Calu3 (cell line): ENCODE results near the gene PER1. TPM values are rescaled to one million over a fixed set of nuclear protein-coding genes. Genes with fewer than 3 reads are reported as not detected.

Source experiments
- BruUV-seq: library from RNA; stranded (reverse); fragments of 400-500 nt; replicated peaks from 2 replicates; lab custom pipeline; 2021; lab: Mats Ljungman, UMichigan
- CTCF ChIA-PET: fragments of 300-600 bp; sonication (Branson Sonifier 250); formaldehyde crosslinking; loops from one replicate; lab custom pipeline; 2022; ENCODE audit warnings: antibody characterized with exemption; lab: Charles Lee
- DNase-seq: peaks from one replicate; pipeline ENCODE4 v3.0.0; 2022
- H3K27ac Mint-ChIP-seq: one replicate; pipeline ENCODE4 v1.8.0; 2022; ENCODE audit warnings: mixed read lengths; ENCODE audit not compliant: unreplicated experiment
- H3K27me3 Mint-ChIP-seq: one replicate; pipeline ENCODE4 v1.8.0; 2022; ENCODE audit warnings: mixed read lengths; ENCODE audit not compliant: unreplicated experiment
- H3K36me3 Mint-ChIP-seq: one replicate; pipeline ENCODE4 v1.8.0; 2022; ENCODE audit warnings: mild to moderate bottlenecking, moderate library complexity, mixed read lengths; ENCODE audit not compliant: insufficient read depth, unreplicated experiment
- H3K4me1 Mint-ChIP-seq: one replicate; pipeline ENCODE4 v1.8.0; 2022; ENCODE audit warnings: mild to moderate bottlenecking, low read depth, mixed read lengths; ENCODE audit not compliant: unreplicated experiment
- H3K4me3 Mint-ChIP-seq: one replicate; pipeline ENCODE4 v1.8.0; 2022; ENCODE audit warnings: mild to moderate bottlenecking, low read depth, moderate library complexity, mixed read lengths; ENCODE audit not compliant: unreplicated experiment
- H3K9me3 Mint-ChIP-seq: one replicate; pipeline ENCODE4 v1.8.0; 2022; ENCODE audit warnings: low read depth, mixed read lengths; ENCODE audit not compliant: unreplicated experiment
- CTCF ChIP-seq: fragments of 200-600 bp; IDR thresholded peaks from one replicate; pipeline ENCODE4 v1.8.0; 2022; ENCODE audit warnings: antibody characterized with exemption; ENCODE audit not compliant: unreplicated experiment
- intact Hi-C: fragments of 100-400 bp; cut with micrococcal nuclease; formaldehyde crosslinking; loops from one replicate; pipeline ENCODE4 v1.10.0; 2022; ENCODE audit not compliant: unreplicated experiment
- total RNA-seq: library from RNA; stranded (reverse); gene quantifications from 2 replicates; pipeline ENCODE4 v1.2.3, GENCODE V29; 2022

PER1 gene
- total RNA-seq, 1 experiment from 2014 or later = 16.1 TPM

DNA sequence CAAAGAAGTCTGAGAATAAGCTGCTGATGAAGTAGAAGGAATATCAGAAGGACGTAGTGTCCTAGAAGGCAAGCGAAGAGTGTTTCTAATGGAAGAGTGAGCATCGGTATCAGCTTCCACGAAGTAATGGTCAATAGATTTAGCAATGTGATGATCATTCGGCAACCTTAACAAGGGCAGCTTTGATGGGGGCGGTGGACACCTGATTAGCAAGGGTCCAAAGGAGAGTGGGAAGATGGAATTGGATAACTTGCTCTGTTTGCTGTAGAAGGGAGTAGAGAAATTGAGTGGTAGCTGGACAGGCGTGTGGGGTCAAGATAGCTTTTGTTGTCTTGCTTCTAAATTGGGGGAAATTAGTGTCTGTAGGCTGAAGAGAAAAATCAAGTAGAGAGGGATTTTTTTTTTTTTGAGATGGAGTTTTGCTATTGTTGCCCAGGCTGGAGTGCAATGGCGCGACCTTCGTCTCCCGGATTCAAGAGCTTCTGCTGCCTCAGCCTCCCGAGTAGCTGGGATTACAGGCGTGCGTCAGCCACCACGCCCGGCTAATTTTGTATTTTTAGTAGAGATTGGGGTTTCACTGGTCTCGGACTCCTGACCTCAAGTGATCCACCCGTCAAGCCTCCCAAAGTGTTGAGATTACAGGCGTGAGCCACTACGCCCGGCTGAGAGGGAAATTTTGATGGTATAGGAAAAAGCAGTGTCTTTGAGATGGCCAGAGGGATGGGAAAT is 14.4 kb downstream of the PER1 start:
- Mint-ChIP-seq H3K27me3 (no peaks in the 10 kb centered on the region), H3K9me3 (no peaks in the 10 kb centered on the region), H3K27ac (no peak overlapping the region), H3K4me1 (no peaks in the 10 kb centered on the region), H3K36me3 (peaks cover 7% of the 10 kb centered on the region), H3K4me3 (no peak overlapping the region)
- TF ChIP-seq CTCF = no peak
- CTCF ChIA-PET = interaction anchor here (1.0 to 1.4 kb wide), 3 partner anchors 19 to 64 kb away, joined by 3 to 4 read pairs (median 3); partner anchors contain the start of gene ALOXE3
- no TSS peak for BruUV-seq
- intact Hi-C loops = loop anchor here (1.0 to 5.0 kb wide), 3 partner anchors 20 to 84 kb away; no protein-coding TSS in a partner anchor
- DNase-seq = no peak

DNA sequence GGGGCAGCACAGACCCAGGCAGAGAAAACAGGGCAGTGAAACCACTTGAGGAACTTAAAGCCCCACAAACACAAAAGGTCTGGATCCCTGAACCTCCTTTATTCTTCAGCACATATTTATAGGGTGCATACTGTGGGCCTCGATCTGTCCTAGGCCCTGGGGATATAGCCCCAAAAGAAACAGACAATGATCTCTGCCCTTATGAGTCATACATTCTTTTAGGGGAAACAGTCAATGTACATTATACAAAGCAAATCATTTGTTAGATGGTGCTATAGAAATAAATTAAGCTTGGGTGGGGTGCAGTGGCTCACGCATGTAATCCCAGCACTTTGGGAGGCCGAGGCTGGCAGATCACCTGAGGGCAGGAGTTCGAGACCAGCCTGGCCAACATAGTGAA is 18.3 kb downstream of the PER1 start:
- Mint-ChIP-seq H3K27ac (no peak overlapping the region), H3K9me3 (no peaks in the 10 kb centered on the region), H3K36me3 (no peaks in the 10 kb centered on the region), H3K27me3 (peaks cover 16% of the 10 kb centered on the region), H3K4me1 (no peaks in the 10 kb centered on the region), H3K4me3 (no peak overlapping the region)
- CTCF ChIA-PET = no interaction called here
- TF ChIP-seq CTCF = no peak
- intact Hi-C loops = no loop called here
- no TSS peak for BruUV-seq
- no peak for DNase-seq

DNA sequence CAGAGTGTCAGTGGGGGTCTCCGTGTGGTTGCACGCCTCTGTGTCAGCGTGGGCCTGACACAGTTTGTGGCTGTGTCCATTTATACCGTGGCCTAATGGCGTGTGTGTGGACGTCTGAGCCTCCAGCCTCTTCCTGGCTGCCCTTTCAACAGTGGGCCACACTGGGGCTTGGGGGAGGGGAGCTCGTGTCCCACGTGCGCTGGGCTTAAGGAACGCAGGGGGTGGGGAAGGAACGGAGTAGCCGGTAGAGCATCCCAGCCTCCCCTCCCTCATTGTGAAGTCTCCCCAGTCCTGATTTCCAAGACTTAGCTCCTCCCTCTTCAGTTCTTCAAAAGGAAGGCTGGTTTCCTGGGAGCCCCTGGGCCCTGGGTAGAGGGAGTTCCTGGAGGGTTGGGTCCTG is 18.8 kb downstream of the PER1 start:
- CTCF ChIA-PET = no interaction called here
- Mint-ChIP-seq H3K4me3 (no peak overlapping the region), H3K4me1 (no peaks in the 10 kb centered on the region), H3K27me3 (peaks cover 16% of the 10 kb centered on the region), H3K9me3 (no peaks in the 10 kb centered on the region), H3K36me3 (no peaks in the 10 kb centered on the region), H3K27ac (no peak overlapping the region)
- intact Hi-C loops = no loop called here
- DNase-seq = no peak
- BruUV-seq = no TSS peak
- TF ChIP-seq CTCF = no peak

DNA sequence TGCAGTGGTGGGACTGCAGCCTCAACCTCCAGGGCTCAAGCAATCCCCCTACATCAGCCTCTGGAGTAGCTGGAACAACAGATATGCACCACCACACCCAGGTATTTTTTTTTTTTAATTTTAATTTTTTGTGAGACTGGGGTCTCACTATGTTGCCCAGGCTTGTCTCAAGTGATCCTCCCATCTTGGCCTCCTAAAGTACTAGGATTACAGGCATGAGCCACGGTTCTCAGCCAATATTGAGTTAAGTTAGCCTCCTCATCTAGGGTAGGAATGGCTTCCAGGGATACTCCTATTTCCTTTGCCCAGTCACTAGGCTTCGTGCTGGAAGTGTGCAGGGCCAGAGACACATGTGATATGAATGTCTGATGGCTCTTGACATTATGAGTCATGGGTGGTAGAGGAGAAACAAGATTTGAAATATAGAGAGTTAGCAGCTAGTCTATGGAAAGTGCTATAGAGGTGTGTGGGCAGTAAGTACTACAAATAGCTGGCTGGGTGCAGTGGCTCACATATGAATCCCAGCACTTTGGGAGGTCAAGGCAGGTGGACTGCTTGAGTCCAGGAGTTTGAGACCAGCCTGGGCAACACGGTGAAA is 20.3 kb downstream of the PER1 start:
- intact Hi-C loops = no loop called here
- no peak overlapping the region for H3K27ac Mint-ChIP-seq
- no peak for TF ChIP-seq CTCF

More for the DNA sequence above, 20.3 kb downstream of the PER1 start:
- H3K36me3 Mint-ChIP-seq = peaks cover 2% of the 10 kb centered on the region
- BruUV-seq = no TSS peak
- H3K4me1 Mint-ChIP-seq = peaks cover 6% of the 10 kb centered on the region
- H3K4me3 Mint-ChIP-seq = no peak overlapping the region
- H3K9me3 Mint-ChIP-seq = no peaks in the 10 kb centered on the region
- DNase-seq = no peak
- CTCF ChIA-PET = no interaction called here
- H3K27me3 Mint-ChIP-seq = peaks cover 25% of the 10 kb centered on the region
